K562 (cell line): ENCODE data around the gene ATAD3C. TPM values are rescaled to one million over a fixed set of nuclear protein-coding genes. Genes with fewer than 3 reads are reported as not detected.

Source experiments
- ATAC-seq: fragments of 200-7000 bp; cut with Tn5 transposase; 3 replicates; pipeline ENCODE4 v1.9.1; 2020; ENCODE audit warnings: moderate library complexity
- BruUV-seq: library from RNA; stranded (reverse); fragments of 400-500 nt; replicated peaks from 2 replicates; lab custom pipeline; 2021; lab: Mats Ljungman, UMichigan
- CTCF ChIA-PET: fragments of 300-600 bp; formaldehyde crosslinking; extraction: SDS; loops from one replicate; lab custom pipeline; 2021; ENCODE audit warnings: low intra/inter-chr PET ratio; lab: Yijun Ruan, JAX
- POLR2A ChIA-PET: fragments of 300-600, 350-650 bp; sonication (Branson Sonifier 250); formaldehyde crosslinking; extraction: SDS; loops from one replicate; lab custom pipeline; 2021; ENCODE audit warnings: antibody characterized with exemption, inconsistent platforms; lab: Yijun Ruan, JAX
- DNase-seq, 4 experiments: peaks; one replicate each; pipeline versions ENCODE4 v3.0.0 to v3.0.0-alpha.2; 2011 to 2018; ENCODE audit warnings: low spot score in 3 of 4, mixed read lengths in 3 of 4; ENCODE audit errors: extremely low read depth in 1 of 4
- FAIRE-seq: peaks from 2 replicates; lab custom pipeline; 2011; peaks lifted over from hg19 to GRCh38; lab: Jason Lieb, UNC
- H2AFZ ChIP-seq: 2 replicates; pipeline ENCODE4 v1.6.0; 2011; ENCODE audit warnings: low read depth, low read length, control low read depth, inconsistent platforms
- H3K27ac ChIP-seq: fragments of 200-600 bp; 3 replicates; pipeline ENCODE4 v1.8.0; 2011; ENCODE audit warnings: low read depth, mild to moderate bottlenecking, control low read depth, inconsistent platforms, low read length, moderate library complexity, mixed read lengths; ENCODE audit errors: extremely low read depth
- H3K27me3 ChIP-seq, 2 experiments: fragments of 300-600 bp in 1 of 2; 2 replicates in 1 of 2; 3 replicates in 1 of 2; pipeline versions ENCODE4 v1.6.0 to v1.8.0; 2011; ENCODE audit warnings: inconsistent platforms in 2 of 2, low read length in 2 of 2, mild to moderate bottlenecking in 1 of 2, mixed read lengths in 1 of 2, moderate library complexity in 1 of 2; ENCODE audit not compliant: control insufficient read depth in 2 of 2, insufficient read depth in 2 of 2
- H3K36me3 ChIP-seq: fragments of 300-600 bp; 3 replicates; pipeline ENCODE4 v1.8.0; 2011; ENCODE audit warnings: mild to moderate bottlenecking, low read length, inconsistent platforms; ENCODE audit not compliant: control insufficient read depth, insufficient read depth
- H3K4me1 ChIP-seq, 2 experiments: fragments of 200-600 bp in 1 of 2; replicated peaks in 1 of 2; 2 replicates in 1 of 2; 3 replicates in 1 of 2; pipeline versions ENCODE4 v1.5.1 to v1.8.0; 2011; ENCODE audit warnings: inconsistent platforms in 2 of 2, low read length in 2 of 2, mild to moderate bottlenecking in 1 of 2, mixed read lengths in 1 of 2, moderate library complexity in 1 of 2; ENCODE audit not compliant: control insufficient read depth in 2 of 2, insufficient read depth in 2 of 2
- H3K4me2 ChIP-seq: 2 replicates; pipeline ENCODE4 v1.6.1; 2011; ENCODE audit warnings: low read length, control low read depth, inconsistent platforms, mixed read lengths; ENCODE audit not compliant: insufficient read depth
- H3K4me3 ChIP-seq: fragments of 200-600 bp; sonication (generic), shearing (Covaris generic); 2 replicates; pipeline ENCODE4 v1.5.1; 2016; ENCODE audit warnings: control low read depth, inconsistent platforms
- H3K79me2 ChIP-seq: fragments of 200-600 bp; 3 replicates; pipeline ENCODE4 v1.8.0; 2011; ENCODE audit warnings: low read length, inconsistent platforms; ENCODE audit not compliant: control insufficient read depth, insufficient read depth
- H3K9ac ChIP-seq, 2 experiments: 2 replicates each; pipeline versions ENCODE4 v1.6.0 to v1.6.1; 2011; ENCODE audit warnings: low read depth in 2 of 2, low read length in 2 of 2, control low read depth in 1 of 2, inconsistent platforms in 1 of 2, mild to moderate bottlenecking in 1 of 2, mixed read lengths in 1 of 2; ENCODE audit not compliant: insufficient read depth in 1 of 2
- H3K9me1 ChIP-seq: one replicate; pipeline ENCODE4 v1.6.0; 2011; ENCODE audit warnings: inconsistent platforms, mild to moderate bottlenecking, low read length, moderate library complexity; ENCODE audit not compliant: control insufficient read depth, insufficient read depth
- H3K9me3 ChIP-seq: replicated peaks from 2 replicates; pipeline ENCODE4 v1.5.1; 2011; ENCODE audit warnings: low read depth, low read length, inconsistent platforms; ENCODE audit not compliant: control insufficient read depth, insufficient read depth
- H4K20me1 ChIP-seq: replicated peaks from 2 replicates; pipeline ENCODE4 v1.6.1; 2011; ENCODE audit warnings: low read length, inconsistent platforms, mixed read lengths; ENCODE audit not compliant: control insufficient read depth, insufficient read depth
- E2F6 ChIP-seq, 2 experiments: IDR thresholded peaks; 2 replicates each; pipeline ENCODE4 v1.6.1; 2011; ENCODE audit warnings: borderline replicate concordance in 1 of 2, control low read depth in 1 of 2, low read depth in 1 of 2, low read length in 1 of 2, mild to moderate bottlenecking in 1 of 2, mixed read lengths in 1 of 2, moderate library complexity in 1 of 2; ENCODE audit not compliant: insufficient read depth in 1 of 2, insufficient read length in 1 of 2, poor library complexity in 1 of 2, severe bottlenecking in 1 of 2; ENCODE audit errors: extremely low read depth in 1 of 2
- KDM5B ChIP-seq: fragments of 200-600 bp; sonication (generic); IDR thresholded peaks from 2 replicates; pipeline ENCODE4 v1.6.1; 2012; ENCODE audit warnings: low read depth, mild to moderate bottlenecking, moderate library complexity, low read length, control low read depth, inconsistent platforms; ENCODE audit not compliant: insufficient replicate concordance
- MAX ChIP-seq: sonication (generic); formaldehyde crosslinking; IDR thresholded peaks from 2 replicates; pipeline ENCODE4 v1.9.0; 2022; ENCODE audit warnings: mild to moderate bottlenecking, missing genetic modification reagents
- MGA ChIP-seq: fragments of 450-650 bp; IDR thresholded peaks from 2 replicates; pipeline ENCODE4 v1.6.1; 2016; ENCODE audit warnings: mild to moderate bottlenecking, moderate library complexity
- TFAP4 ChIP-seq: sonication (generic); formaldehyde crosslinking; IDR thresholded peaks from 2 replicates; pipeline ENCODE4 v1.8.0; 2022; ENCODE audit warnings: missing genetic modification reagents, mild to moderate bottlenecking, moderate library complexity, borderline replicate concordance
- WGBS: fragments of 100-300 bp; shearing (Covaris generic); methylation state at CpG from one replicate; pipeline ENCODE4 v1.1.6; 2016; ENCODE audit warnings: low coverage, mixed read lengths; ENCODE audit not compliant: insufficient coverage; ENCODE audit errors: missing lambda C conversion rate; 5-methylcytosine and 5-hydroxymethylcytosine counted together
- in situ Hi-C: fragments of 300-500 bp; cut with MboI; formaldehyde crosslinking; loops from 4 replicates; pipeline ENCODE4 v1.15.0; 2018; ENCODE audit warnings: inconsistent platforms, mixed read lengths
- intact Hi-C: fragments of 100-400 bp; cut with micrococcal nuclease; formaldehyde crosslinking; loops from 2 replicates; pipeline ENCODE4 v1.14.2; 2022
- polyA plus RNA-seq, 8 experiments: library from polyadenylated mRNA; depleted of rRNA in 4 of 8; stranded (reverse) in 5 of 8; unstranded in 3 of 8; fragments of >200 nt; fragmentation: Nextera tagmentation in 2 of 8; fragmentation: Illumina TruSeq in 1 of 8; extraction: Ambion mirVana in 2 of 8; extraction: Trizol in 1 of 8; gene quantifications; 2 replicates each; pipeline versions ENCODE4 v1.2.1 to v1.2.3, GENCODE V29; 2011 to 2014; ENCODE audit warnings: inconsistent platforms in 1 of 8, missing spikeins in 1 of 8
- total RNA-seq, 7 experiments: library from RNA; depleted of rRNA in 6 of 7; stranded (reverse); fragments of >200 nt in 6 of 7; fragmentation: Illumina TruSeq in 2 of 7; extraction: Trizol in 2 of 7; gene quantifications; 2 replicates each; pipeline versions ENCODE4 v1.2.1 to v1.2.3, GENCODE V29; 2011 to 2021; ENCODE audit warnings: low replicate concordance in 1 of 7

The ATAD3C gene
- total and polyA plus RNA-seq, 9 of the 15 experiments (the other 6 are each of a cell fraction or from before 2014, with no cell fraction given): 0.03 to 0.18 TPM; not detected in 7

DNA sequence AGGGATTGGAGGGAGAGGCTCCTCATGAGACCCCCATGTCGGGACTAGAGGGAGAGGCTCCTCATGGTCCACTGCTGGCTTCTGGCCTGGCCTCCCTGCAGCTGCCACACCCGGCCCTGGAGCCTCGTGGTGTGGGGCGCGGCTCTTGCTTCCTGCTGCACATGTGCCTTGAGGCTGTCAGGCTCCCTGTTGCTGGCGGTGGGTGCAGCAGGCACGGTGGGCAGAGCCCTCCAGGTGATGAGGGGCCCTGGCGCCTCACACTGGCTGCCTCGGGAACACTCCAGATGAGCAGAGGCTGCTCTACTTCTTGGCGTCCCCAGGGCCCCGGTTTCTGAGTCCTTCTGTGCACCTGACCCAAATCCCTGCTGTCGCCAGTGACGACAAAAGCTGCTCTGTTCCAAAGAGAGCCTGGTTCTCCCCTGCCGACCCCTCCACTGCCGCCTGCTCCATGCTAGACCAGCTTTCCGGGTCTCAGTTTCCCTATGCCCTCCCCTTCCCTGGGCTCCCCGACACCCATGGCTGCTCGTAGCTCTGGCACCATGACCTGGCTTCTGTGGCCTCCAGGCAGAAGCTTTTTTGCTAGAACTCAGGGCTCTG, 12.3 kb downstream of the ATAD3C start:
- no peak overlapping the region for H3K27ac ChIP-seq
- WGBS: 26% methylated on average over 18 of the region's 18 CpGs
- no peak overlapping the region for H3K4me2 ChIP-seq
- no peaks in the 10 kb centered on the region; a peak in 1 of 5 replicates for H3K27me3 ChIP-seq
- H2AFZ ChIP-seq: 0 out of 2 replicates have a peak overlapping the region, but pooled peaks have one; percentile 51
- intact Hi-C loops (no loop called here), in situ Hi-C loops (no loop called here)
- no peaks in the 10 kb centered on the region for H3K9me1 ChIP-seq
- ChIA-PET POLR2A (interaction anchor here (1.7 kb wide), 1 partner anchor 21 kb away, joined by 5 read pairs; no protein-coding TSS in a partner anchor), CTCF (no interaction called here)
- H3K36me3 ChIP-seq: no peaks in the 10 kb centered on the region
- no peak for DNase-seq
- peak; percentile 24; the same call in 2 of the 3 replicates for ATAC-seq
- H3K79me2 ChIP-seq: no peaks in the 10 kb centered on the region
- H3K9ac ChIP-seq: peak overlapping the region in 1 of 2 experiments; percentile 78; a peak in 2 of 4 replicates
- no peak overlapping the region for H3K4me3 ChIP-seq
- FAIRE-seq: no peak
- BruUV-seq: no TSS peak
- H3K9me3 ChIP-seq: peaks cover 6% of the 10 kb centered on the region; the same call in 1 of the 2 replicates
- H4K20me1 ChIP-seq: no peaks in the 10 kb centered on the region
- H3K4me1 ChIP-seq: peaks cover 0 to 38% of the 10 kb centered on the region in 2 experiments; a peak in 3 of 5 replicates
- TF ChIP-seq TFAP4 (CRISPR knock-in tag) (peak; percentile 10; the same call in 1 of the 2 replicates), E2F6 (IDR thresholded peaks at IDR 0.05; ENCODE audit: borderline replicate concordance in 1 of 2, extremely low read depth in 1 of 2, insufficient read depth in 1 of 2, insufficient read length in 1 of 2, low read depth in 1 of 2, low read length in 1 of 2, poor library complexity in 1 of 2, severe bottlenecking in 1 of 2) (peak in 1 of 2 experiments; percentile 52), MGA (peak; percentile 37; the same call in 1 of the 2 replicates), KDM5B (no peak), MAX (peak; percentile 76)
